HepG2 (cell line): ENCODE results near the gene FBP1. TPM values are rescaled to one million over a fixed set of nuclear protein-coding genes. Genes with fewer than 3 reads are reported as not detected.

Experiments
- ARNTL ChIP-seq: sonication (generic); formaldehyde crosslinking; IDR thresholded peaks from 2 replicates; pipeline ENCODE4 v1.4.0; 2020; ENCODE audit warnings: mild to moderate bottlenecking, missing genetic modification reagents
- ELF1 ChIP-seq: sonication (generic); formaldehyde crosslinking; IDR thresholded peaks from 2 replicates; pipeline ENCODE4 v1.4.0; 2020; ENCODE audit warnings: missing genetic modification reagents
- GTF2F1 ChIP-seq: fragments of 150-350 bp; IDR thresholded peaks from 2 replicates; pipeline ENCODE4 v1.6.1; 2014; ENCODE audit warnings: low read length
- HDAC2 ChIP-seq: sonication (generic); formaldehyde crosslinking; IDR thresholded peaks from 2 replicates; pipeline ENCODE4 v1.4.0; 2020; ENCODE audit warnings: missing genetic modification reagents
- KDM6A ChIP-seq: IDR thresholded peaks from 2 replicates; pipeline ENCODE4 v1.6.1; 2016; ENCODE audit warnings: low read depth
- NFATC3 ChIP-seq: sonication (generic); formaldehyde crosslinking; IDR thresholded peaks from 2 replicates; pipeline ENCODE4 v1.5.1; 2020; ENCODE audit warnings: mild to moderate bottlenecking, missing genetic modification reagents
- PAF1 ChIP-seq: IDR thresholded peaks from 2 replicates; pipeline ENCODE4 v1.6.1; 2016; ENCODE audit warnings: missing genetic modification reagents, missing compliant biosample characterization
- POGZ ChIP-seq: sonication (generic); formaldehyde crosslinking; IDR thresholded peaks from 2 replicates; pipeline ENCODE4 v1.4.0; 2020; ENCODE audit warnings: mild to moderate bottlenecking, missing genetic modification reagents
- RXRB ChIP-seq: IDR thresholded peaks from 2 replicates; pipeline ENCODE4 v1.6.1; 2016; ENCODE audit warnings: borderline replicate concordance, missing genetic modification reagents, missing compliant biosample characterization
- SPEN ChIP-seq: sonication (generic); formaldehyde crosslinking; IDR thresholded peaks from 2 replicates; pipeline ENCODE4 v1.5.1; 2020; ENCODE audit warnings: low read depth, mild to moderate bottlenecking, missing genetic modification reagents
- ZFP1 ChIP-seq: IDR thresholded peaks from 2 replicates; pipeline ENCODE4 v1.6.1; 2016
- ZNF180 ChIP-seq: sonication (generic); formaldehyde crosslinking; IDR thresholded peaks from 2 replicates; pipeline ENCODE4 v1.4.0; 2020; ENCODE audit warnings: low read depth, missing genetic modification reagents, borderline replicate concordance
- ZNF207 ChIP-seq: fragments of 450-650 bp; IDR thresholded peaks from 2 replicates; pipeline ENCODE4 v1.6.1; 2016; ENCODE audit warnings: antibody characterized with exemption, borderline replicate concordance
- ZNF251 ChIP-seq: sonication (generic); formaldehyde crosslinking; IDR thresholded peaks from 2 replicates; pipeline ENCODE4 v1.9.0; 2021; ENCODE audit warnings: mild to moderate bottlenecking, missing genetic modification reagents
- ZNF274 ChIP-seq: sonication (generic); formaldehyde crosslinking; IDR thresholded peaks from 2 replicates; pipeline ENCODE4 v1.5.1; 2020; ENCODE audit warnings: mild to moderate bottlenecking, missing genetic modification reagents
- ZNF432 ChIP-seq: sonication (generic); formaldehyde crosslinking; IDR thresholded peaks from 2 replicates; pipeline ENCODE4 v1.5.0; 2020; ENCODE audit warnings: missing genetic modification reagents, mild to moderate bottlenecking, borderline replicate concordance
- ZNF501 ChIP-seq: sonication (generic); formaldehyde crosslinking; IDR thresholded peaks from 2 replicates; pipeline ENCODE4 v1.5.1; 2020; ENCODE audit warnings: mild to moderate bottlenecking, moderate library complexity, missing genetic modification reagents
- ZNF552 ChIP-seq: sonication (generic); formaldehyde crosslinking; IDR thresholded peaks from 2 replicates; pipeline ENCODE4 v1.9.0; 2022; ENCODE audit warnings: missing genetic modification reagents, mild to moderate bottlenecking, borderline replicate concordance
- ZNF558 ChIP-seq: sonication (generic); formaldehyde crosslinking; IDR thresholded peaks from 2 replicates; pipeline ENCODE4 v1.9.0; 2022; ENCODE audit warnings: mild to moderate bottlenecking, missing genetic modification reagents, borderline replicate concordance
- ZNF749 ChIP-seq: sonication (generic); formaldehyde crosslinking; IDR thresholded peaks from 2 replicates; pipeline ENCODE4 v1.8.0; 2022; ENCODE audit warnings: mild to moderate bottlenecking, missing genetic modification reagents, moderate library complexity, borderline replicate concordance
- ZSCAN30 ChIP-seq: sonication (generic); formaldehyde crosslinking; IDR thresholded peaks from 2 replicates; pipeline ENCODE4 v1.5.0; 2020; ENCODE audit warnings: mild to moderate bottlenecking, missing genetic modification reagents
- polyA plus RNA-seq, 8 experiments: library from polyadenylated mRNA; depleted of rRNA in 3 of 8; stranded (reverse) in 7 of 8; unstranded in 1 of 8; fragments of >200 nt; fragmentation: Illumina TruSeq in 4 of 8; extraction: Trizol in 4 of 8; gene quantifications; 2 replicates each; pipeline versions ENCODE4 v1.2.1 to v1.2.3, GENCODE V29; 2011 to 2016; ENCODE audit warnings: low read depth in 4 of 8, missing spikeins in 1 of 8, mixed read lengths in 1 of 8; ENCODE audit not compliant: insufficient read depth in 1 of 8
- total RNA-seq, 5 experiments: library from RNA; depleted of rRNA; stranded (reverse); fragments of >200 nt; fragmentation: Illumina TruSeq; extraction: Trizol; gene quantifications; 2 replicates each; pipeline ENCODE4 v1.2.3, GENCODE V29; 2016; ENCODE audit warnings: low read depth in 1 of 5
- TF ChIP-seq, protein P1 (sequence below): sonication (generic); formaldehyde crosslinking; IDR thresholded peaks from 2 replicates; pipeline ENCODE4 v1.8.0; 2022; ENCODE audit warnings: low read depth, missing genetic modification reagents
- TF ChIP-seq, protein P2 (sequence below): sonication (generic); formaldehyde crosslinking; IDR thresholded peaks from 2 replicates; pipeline ENCODE4 v1.4.0; 2020; ENCODE audit warnings: missing genetic modification reagents, borderline replicate concordance
- TF ChIP-seq, protein P3 (sequence below): sonication (generic); formaldehyde crosslinking; IDR thresholded peaks from 2 replicates; pipeline ENCODE4 v1.5.0; 2020; ENCODE audit warnings: missing genetic modification reagents
- TF ChIP-seq, protein P4 (sequence below): sonication (generic); formaldehyde crosslinking; IDR thresholded peaks from 2 replicates; pipeline ENCODE4 v1.4.0; 2020; ENCODE audit warnings: missing genetic modification reagents, borderline replicate concordance

FBP1 gene
- total and polyA plus RNA-seq, 2 of the 13 experiments (the other 11 are each of a cell fraction or from before 2014, with no cell fraction given) = 0.29 to 0.53 TPM

DNA sequence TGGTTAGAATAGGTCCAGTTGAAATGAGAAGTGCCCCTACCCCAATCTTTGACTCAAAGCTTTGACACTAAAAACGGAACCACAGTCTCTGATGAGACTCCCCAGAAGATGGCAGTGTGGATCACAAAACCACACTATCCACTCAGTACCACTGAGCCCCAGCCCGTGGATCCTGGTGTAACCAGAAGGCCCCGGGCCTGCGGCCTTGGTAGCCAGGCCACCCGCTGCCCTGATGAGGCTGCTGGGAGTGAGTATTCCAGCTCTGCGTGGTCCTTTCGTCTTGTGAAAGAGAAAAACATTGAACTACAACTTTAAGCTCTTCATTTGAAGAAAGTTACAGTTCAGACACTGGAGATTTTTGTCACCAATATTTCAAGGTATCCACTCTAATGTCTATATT is 42.2 kb upstream of the FBP1 start (continued):
- TF ChIP-seq ZNF432 (CRISPR knock-in tag) (no peak), ZNF558 (CRISPR knock-in tag) (no peak), ELF1 (CRISPR knock-in tag) (no peak), ARNTL (no peak), ZNF251 (CRISPR knock-in tag) (no peak), ZNF274 (CRISPR knock-in tag) (no peak), GTF2F1 (no peak), ZNF501 (CRISPR knock-in tag) (peak; percentile 57; the same call in 1 of the 2 replicates), ZFP1 (CRISPR knock-in tag) (0 out of 2 replicates have a peak, but pooled peaks have one; percentile 31), ZNF552 (CRISPR knock-in tag) (no peak), PAF1 (CRISPR knock-in tag) (no peak), ZSCAN30 (CRISPR knock-in tag) (no peak), ZNF207 (no peak), POGZ (no peak), NFATC3 (CRISPR knock-in tag) (no peak), RXRB (CRISPR knock-in tag) (peak; percentile 24; the same call in 1 of the 2 replicates), HDAC2 (CRISPR knock-in tag) (peak; percentile 32; the same call in 1 of the 2 replicates), KDM6A (CRISPR knock-in tag) (no peak), ZNF749 (CRISPR knock-in tag) (no peak), SPEN (0 out of 2 replicates have a peak, but pooled peaks have one; percentile 22), ZNF180 (CRISPR knock-in tag) (no peak)
- TF ChIP-seq, protein P1, sequence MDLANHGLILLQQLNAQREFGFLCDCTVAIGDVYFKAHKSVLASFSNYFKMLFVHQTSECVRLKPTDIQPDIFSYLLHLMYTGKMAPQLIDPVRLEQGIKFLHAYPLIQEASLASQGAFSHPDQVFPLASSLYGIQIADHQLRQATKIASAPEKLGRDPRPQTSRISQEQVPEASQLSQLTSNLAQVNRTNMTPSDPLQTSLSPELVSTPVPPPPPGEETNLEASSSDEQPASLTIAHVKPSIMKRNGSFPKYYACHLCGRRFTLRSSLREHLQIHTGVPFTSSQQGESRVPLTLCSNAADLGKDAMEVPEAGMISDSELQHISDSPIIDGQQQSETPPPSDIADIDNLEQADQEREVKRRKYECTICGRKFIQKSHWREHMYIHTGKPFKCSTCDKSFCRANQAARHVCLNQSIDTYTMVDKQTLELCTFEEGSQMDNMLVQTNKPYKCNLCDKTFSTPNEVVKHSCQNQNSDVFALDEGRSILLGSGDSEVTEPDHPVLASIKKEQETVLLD (CRISPR knock-in tag) = no peak
- TF ChIP-seq, protein P2, sequence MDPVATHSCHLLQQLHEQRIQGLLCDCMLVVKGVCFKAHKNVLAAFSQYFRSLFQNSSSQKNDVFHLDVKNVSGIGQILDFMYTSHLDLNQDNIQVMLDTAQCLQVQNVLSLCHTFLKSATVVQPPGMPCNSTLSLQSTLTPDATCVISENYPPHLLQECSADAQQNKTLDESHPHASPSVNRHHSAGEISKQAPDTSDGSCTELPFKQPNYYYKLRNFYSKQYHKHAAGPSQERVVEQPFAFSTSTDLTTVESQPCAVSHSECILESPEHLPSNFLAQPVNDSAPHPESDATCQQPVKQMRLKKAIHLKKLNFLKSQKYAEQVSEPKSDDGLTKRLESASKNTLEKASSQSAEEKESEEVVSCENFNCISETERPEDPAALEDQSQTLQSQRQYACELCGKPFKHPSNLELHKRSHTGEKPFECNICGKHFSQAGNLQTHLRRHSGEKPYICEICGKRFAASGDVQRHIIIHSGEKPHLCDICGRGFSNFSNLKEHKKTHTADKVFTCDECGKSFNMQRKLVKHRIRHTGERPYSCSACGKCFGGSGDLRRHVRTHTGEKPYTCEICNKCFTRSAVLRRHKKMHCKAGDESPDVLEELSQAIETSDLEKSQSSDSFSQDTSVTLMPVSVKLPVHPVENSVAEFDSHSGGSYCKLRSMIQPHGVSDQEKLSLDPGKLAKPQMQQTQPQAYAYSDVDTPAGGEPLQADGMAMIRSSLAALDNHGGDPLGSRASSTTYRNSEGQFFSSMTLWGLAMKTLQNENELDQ (CRISPR knock-in tag) = no peak
- TF ChIP-seq, protein P3, sequence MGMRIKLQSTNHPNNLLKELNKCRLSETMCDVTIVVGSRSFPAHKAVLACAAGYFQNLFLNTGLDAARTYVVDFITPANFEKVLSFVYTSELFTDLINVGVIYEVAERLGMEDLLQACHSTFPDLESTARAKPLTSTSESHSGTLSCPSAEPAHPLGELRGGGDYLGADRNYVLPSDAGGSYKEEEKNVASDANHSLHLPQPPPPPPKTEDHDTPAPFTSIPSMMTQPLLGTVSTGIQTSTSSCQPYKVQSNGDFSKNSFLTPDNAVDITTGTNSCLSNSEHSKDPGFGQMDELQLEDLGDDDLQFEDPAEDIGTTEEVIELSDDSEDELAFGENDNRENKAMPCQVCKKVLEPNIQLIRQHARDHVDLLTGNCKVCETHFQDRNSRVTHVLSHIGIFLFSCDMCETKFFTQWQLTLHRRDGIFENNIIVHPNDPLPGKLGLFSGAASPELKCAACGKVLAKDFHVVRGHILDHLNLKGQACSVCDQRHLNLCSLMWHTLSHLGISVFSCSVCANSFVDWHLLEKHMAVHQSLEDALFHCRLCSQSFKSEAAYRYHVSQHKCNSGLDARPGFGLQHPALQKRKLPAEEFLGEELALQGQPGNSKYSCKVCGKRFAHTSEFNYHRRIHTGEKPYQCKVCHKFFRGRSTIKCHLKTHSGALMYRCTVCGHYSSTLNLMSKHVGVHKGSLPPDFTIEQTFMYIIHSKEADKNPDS = no peak
- TF ChIP-seq, protein P4, sequence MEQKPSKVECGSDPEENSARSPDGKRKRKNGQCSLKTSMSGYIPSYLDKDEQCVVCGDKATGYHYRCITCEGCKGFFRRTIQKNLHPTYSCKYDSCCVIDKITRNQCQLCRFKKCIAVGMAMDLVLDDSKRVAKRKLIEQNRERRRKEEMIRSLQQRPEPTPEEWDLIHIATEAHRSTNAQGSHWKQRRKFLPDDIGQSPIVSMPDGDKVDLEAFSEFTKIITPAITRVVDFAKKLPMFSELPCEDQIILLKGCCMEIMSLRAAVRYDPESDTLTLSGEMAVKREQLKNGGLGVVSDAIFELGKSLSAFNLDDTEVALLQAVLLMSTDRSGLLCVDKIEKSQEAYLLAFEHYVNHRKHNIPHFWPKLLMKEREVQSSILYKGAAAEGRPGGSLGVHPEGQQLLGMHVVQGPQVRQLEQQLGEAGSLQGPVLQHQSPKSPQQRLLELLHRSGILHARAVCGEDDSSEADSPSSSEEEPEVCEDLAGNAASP = 0 out of 2 replicates have a peak, but pooled peaks have one; percentile 12
